Heart right ventricle (tissue), 16 donors: ENCODE data around the gene SYNM. TPM values are rescaled to one million over a fixed set of nuclear protein-coding genes. Genes with fewer than 3 reads are reported as not detected.

Experiments used
- ATAC-seq, 8 donors: fragments of 200-7000 bp; cut with Tn5 transposase; one replicate each; pipeline ENCODE4 v1.9.1; 2020; ENCODE audit warnings: mild to moderate bottlenecking in 8 of 8, moderate library complexity in 8 of 8, moderate number of reproducible peaks in 1 of 8
- DNase-seq, 2 donors: peaks; one replicate each; pipeline ENCODE4 v3.0.0-alpha.2; 2020
- H3K27ac ChIP-seq, 10 donors: fragments of 200-600 bp; sonication (generic) in 2 of 10; one replicate each; pipeline versions ENCODE4 v1.5.0 to v1.8.0; 2020 to 2022; ENCODE audit warnings: mild to moderate bottlenecking in 3 of 10
- H3K27me3 ChIP-seq, 7 donors: fragments of 200-600 bp; one replicate each; pipeline ENCODE4 v1.8.0; 2021 to 2022; ENCODE audit warnings: mild to moderate bottlenecking in 2 of 7
- H3K36me3 ChIP-seq, 9 donors: fragments of 200-600 bp; sonication (generic) in 1 of 9; one replicate each; pipeline versions ENCODE4 v1.5.0 to v1.8.0; 2020 to 2022; ENCODE audit warnings: mild to moderate bottlenecking in 2 of 9
- H3K4me1 ChIP-seq, 9 donors: fragments of 200-600 bp; sonication (generic) in 1 of 9; one replicate each; pipeline versions ENCODE4 v1.5.0 to v1.8.0; 2020 to 2022; ENCODE audit warnings: mild to moderate bottlenecking in 4 of 9
- H3K4me3 ChIP-seq, 10 donors: fragments of 200-600 bp; sonication (generic) in 2 of 10; one replicate each; pipeline versions ENCODE4 v1.5.0 to v1.8.0; 2020 to 2022; ENCODE audit warnings: mild to moderate bottlenecking in 7 of 10, moderate library complexity in 2 of 10
- H3K9me3 ChIP-seq, 11 donors: fragments of 200-600 bp in 10 of 11; sonication (generic) in 2 of 11; one replicate each; pipeline versions ENCODE4 v1.5.0 to v1.8.0; 2013 to 2022; ENCODE audit warnings: mild to moderate bottlenecking in 2 of 11, control low read depth in 1 of 11, moderate library complexity in 1 of 11
- CTCF ChIP-seq, 9 donors: fragments of 200-600 bp; sonication (generic) in 2 of 9; IDR thresholded peaks; one replicate each; pipeline versions ENCODE4 v1.5.0 to v1.8.0; 2021 to 2022; ENCODE audit warnings: antibody characterized with exemption in 9 of 9, mild to moderate bottlenecking in 5 of 9, moderate library complexity in 1 of 9
- WGBS, 2 donors: extraction: QIAGEN DNeasy Blood & Tissue Kit; methylation state at CpG; one replicate each; pipeline ENCODE4 v1.1.7; 2013; ENCODE audit warnings: inconsistent platforms in 1 of 2; 5-methylcytosine and 5-hydroxymethylcytosine counted together
- intact Hi-C, 10 donors: fragments of 100-400 bp; cut with DNase I; formaldehyde crosslinking; loops; one replicate each; pipeline versions ENCODE4 v1.11.1 to v1.14.2; 2022
- polyA plus RNA-seq, 2 donors: library from polyadenylated mRNA; stranded (reverse); fragments of 200-250 nt; gene quantifications; one replicate each; pipeline ENCODE4 v1.2.3, GENCODE V29; 2013
- total RNA-seq, 10 donors: library from RNA; stranded (reverse); fragmentation: NEBNext Ultra II Directional in 3 of 10; extraction: Animal tissue kit (Norgen Biotek cat#: 25700) in 3 of 10; gene quantifications; one replicate each; pipeline versions ENCODE4 v1.2.1 to v1.2.4, GENCODE V29; 2021 to 2023
- donor health status: Arrhythmogenic right ventricular cardiomyopathy.
- donor health status: ischemic (EF 13 %, LVEDD 7.1; RV severe dilation, severe dysfunction).
- donor health status: healthy with polysubstance abuse.
- donor health status: DM: no; HTN: yes; CAD: no.
- donor health status: DM: no; HTN: no; CAD: no.
- donor health status: ischemic (EF 25% LVEDD 6.9; RV normal size, moderate dysfunction).
- donor health status: ischemic (EF 25% LVEDD 5.7; RV mildly dilated, moderate dysfunction).
- donor health status: healthy.
- donor health status: DM: yes; HTN: yes; CAD: no.
- donor health status: Ischemic cardiomyopathy.
- donor health status: ischemic (EF 35%, LVEDD 5.7; RV mildly dilated, moderate dysfunction).
- donor health status: nonischemic (EF 11% LVEDD 7.7; RV severe dilation, severe dysfunction).
- donor health status: DM: yes; HTN: yes; CAD: no.
- donor health status: PGD.
- donor health status: ischemic (EF 29% LVEDD 5.4; RV normal size, mild dysfunction).
- donor health status: nonischemic (EF 23%, LVEDD 6.1; RV moderate dilation, normal function).

Gene SYNM
- total and polyA plus RNA-seq, 12 donors: 59.4 to 456 (median 350) TPM

- intact Hi-C loops: no loop called here
- Histone ChIP-seq H3K27ac (no peak overlapping the region), H3K9me3 (no peaks in the 10 kb centered on the region), H3K36me3 (peaks cover 0 to 77% (median 0%) of the 10 kb centered on the region in 9 donors), H3K27me3 (no peaks in the 10 kb centered on the region), H3K4me1 (peaks cover 5 to 43% (median 21%) of the 10 kb centered on the region in 9 donors), H3K4me3 (no peak overlapping the region)
- DNase-seq (no peak), ATAC-seq (no peak)
- no peak for TF ChIP-seq CTCF (IDR thresholded peaks at IDR 0.05)
- WGBS, 2 donors: 77 to 81% methylated on average over 23 of the region's 23 CpGs
Measured at GRCh38 chr15:99165956-99166689, 61.2 kb downstream of the SYNM start.

- WGBS, 2 donors: 73 to 93% methylated on average over 5 of the region's 5 CpGs
- peaks cover 5 to 43% (median 21%) of the 10 kb centered on the region in 9 donors for H3K4me1 ChIP-seq
- no peaks in the 10 kb centered on the region for H3K9me3 ChIP-seq
- H3K27ac ChIP-seq: peak overlapping the region in 2 of 10 donors; percentile 3 to 20
- no peaks in the 10 kb centered on the region for H3K27me3 ChIP-seq
- TF ChIP-seq CTCF (IDR thresholded peaks at IDR 0.05): no peak
- no peak overlapping the region for H3K4me3 ChIP-seq
- intact Hi-C loops: no loop called here
- no peak for DNase-seq
- ATAC-seq: no peak
- H3K36me3 ChIP-seq: peaks cover 0 to 77% (median 0%) of the 10 kb centered on the region in 9 donors
Measured at GRCh38 chr15:99167201-99167600, 62.3 kb downstream of the SYNM start.

- no peak for ATAC-seq
- 81 to 91% methylated on average over 6 of the region's 6 CpGs for WGBS, 2 donors
- peaks cover 5 to 43% (median 21%) of the 10 kb centered on the region in 9 donors for H3K4me1 ChIP-seq
- no peak overlapping the region for H3K4me3 ChIP-seq
- H3K27ac ChIP-seq: peak overlapping the region in 2 of 10 donors; percentile 3 to 20
- TF ChIP-seq CTCF (IDR thresholded peaks at IDR 0.05): no peak
- DNase-seq: no peak
- H3K9me3 ChIP-seq: no peaks in the 10 kb centered on the region
- intact Hi-C loops: no loop called here
- H3K27me3 ChIP-seq: no peaks in the 10 kb centered on the region
- peaks cover 0 to 77% (median 0%) of the 10 kb centered on the region in 9 donors for H3K36me3 ChIP-seq
Measured at GRCh38 chr15:99167640-99168039, 62.8 kb downstream of the SYNM start.

- H3K4me3 ChIP-seq: no peak overlapping the region
- H3K27me3 ChIP-seq: no peaks in the 10 kb centered on the region
- peaks cover 0 to 77% (median 0%) of the 10 kb centered on the region in 9 donors for H3K36me3 ChIP-seq
- peak overlapping the region; percentile 41 to 85 (median 80) for H3K27ac ChIP-seq
- no peak for TF ChIP-seq CTCF (IDR thresholded peaks at IDR 0.05)
- peak in 3 of 8 donors; percentile 12 to 41 (median 12) for ATAC-seq
- peaks cover 5 to 54% (median 23%) of the 10 kb centered on the region in 9 donors for H3K4me1 ChIP-seq
- intact Hi-C loops: loop anchor here in 1 of 10 donors (1.0 kb wide), 1 partner anchor 21 kb away; no protein-coding TSS in a partner anchor
- DNase-seq: no peak
- H3K9me3 ChIP-seq: no peaks in the 10 kb centered on the region
- WGBS, 2 donors: 94 to 96% methylated on average over 5 of the region's 5 CpGs
Measured at GRCh38 chr15:99168601-99169580, 64.0 kb downstream of the SYNM start.
